HL-60/S4 treated with phorbol 12-myristate 13-acetate at 8.2 ng/mL for 4 days and 3 days (cell line): ENCODE results near the gene MEIOB.

ENCODE experiments used
- in situ Hi-C: fragments of 300-500 bp; cut with MboI; formaldehyde crosslinking; loops from 2 replicates; pipeline ENCODE4 v1.15.0; 2022; ENCODE audit warnings: low sequenced_read_pairs

Gene MEIOB

GRCh38 chr16:1832838-1833454, 39.0 kb downstream of the MEIOB start:
- in situ Hi-C loops: no loop called here

GRCh38 chr16:1831186-1832075, 40.5 kb downstream of the MEIOB start:
- in situ Hi-C loops: no loop called here

DNA sequence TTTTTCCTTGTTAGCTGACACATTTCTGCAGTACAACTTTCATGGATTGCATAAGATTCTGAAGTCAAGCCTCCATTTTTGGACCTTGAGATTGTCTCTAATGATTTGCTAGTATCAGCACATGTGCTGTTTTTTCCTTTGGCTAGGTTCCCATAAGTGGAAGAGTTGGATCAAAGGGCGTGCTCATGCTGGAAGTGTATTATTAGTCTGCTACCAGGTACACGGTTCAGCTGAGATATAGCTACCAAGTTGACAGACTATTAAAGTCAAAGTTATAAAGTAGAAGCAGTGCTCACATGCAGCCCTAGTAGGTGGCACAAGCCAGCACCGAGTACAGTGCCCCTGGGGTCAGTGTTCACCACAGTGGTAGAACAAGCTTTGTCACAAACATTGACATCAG, 41.8 kb downstream of the MEIOB start:
- in situ Hi-C loops: no loop called here

DNA sequence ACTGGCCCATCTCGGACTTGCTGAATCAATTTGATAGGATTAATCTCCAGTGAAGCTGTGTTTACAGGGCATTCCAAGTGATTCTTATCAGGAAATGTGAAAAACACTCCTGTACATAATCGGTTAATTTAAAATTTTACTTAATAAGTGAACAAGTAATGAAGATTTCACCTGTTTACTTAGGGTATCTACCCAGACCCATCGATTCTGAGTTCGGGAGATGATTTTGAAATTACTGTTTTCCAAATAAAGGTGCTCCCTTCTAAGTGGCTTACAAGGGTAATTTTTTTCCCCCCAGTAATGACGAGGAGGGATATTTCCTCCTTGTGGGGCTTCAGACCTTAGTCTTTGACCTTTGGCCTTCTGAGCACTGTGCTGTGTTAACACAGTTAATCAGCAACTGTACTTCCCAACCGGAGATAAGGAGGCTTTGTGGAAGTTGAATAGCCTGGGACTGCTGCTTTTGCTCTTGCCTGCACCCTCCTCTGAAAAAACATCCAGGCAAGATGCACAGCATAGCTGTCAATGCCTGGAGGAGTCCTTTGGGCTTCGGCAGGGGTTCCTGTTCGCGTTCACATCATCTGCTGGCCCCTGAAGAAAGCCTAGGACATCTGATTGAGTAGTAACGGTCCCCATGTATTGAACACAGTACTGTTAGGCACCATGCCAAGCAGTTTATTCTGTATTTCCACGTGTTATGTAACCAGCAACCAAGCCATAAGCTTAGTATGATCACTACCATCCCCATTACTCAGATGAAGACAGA, 43.1 kb downstream of the MEIOB start:
- in situ Hi-C loops: no loop called here

DNA sequence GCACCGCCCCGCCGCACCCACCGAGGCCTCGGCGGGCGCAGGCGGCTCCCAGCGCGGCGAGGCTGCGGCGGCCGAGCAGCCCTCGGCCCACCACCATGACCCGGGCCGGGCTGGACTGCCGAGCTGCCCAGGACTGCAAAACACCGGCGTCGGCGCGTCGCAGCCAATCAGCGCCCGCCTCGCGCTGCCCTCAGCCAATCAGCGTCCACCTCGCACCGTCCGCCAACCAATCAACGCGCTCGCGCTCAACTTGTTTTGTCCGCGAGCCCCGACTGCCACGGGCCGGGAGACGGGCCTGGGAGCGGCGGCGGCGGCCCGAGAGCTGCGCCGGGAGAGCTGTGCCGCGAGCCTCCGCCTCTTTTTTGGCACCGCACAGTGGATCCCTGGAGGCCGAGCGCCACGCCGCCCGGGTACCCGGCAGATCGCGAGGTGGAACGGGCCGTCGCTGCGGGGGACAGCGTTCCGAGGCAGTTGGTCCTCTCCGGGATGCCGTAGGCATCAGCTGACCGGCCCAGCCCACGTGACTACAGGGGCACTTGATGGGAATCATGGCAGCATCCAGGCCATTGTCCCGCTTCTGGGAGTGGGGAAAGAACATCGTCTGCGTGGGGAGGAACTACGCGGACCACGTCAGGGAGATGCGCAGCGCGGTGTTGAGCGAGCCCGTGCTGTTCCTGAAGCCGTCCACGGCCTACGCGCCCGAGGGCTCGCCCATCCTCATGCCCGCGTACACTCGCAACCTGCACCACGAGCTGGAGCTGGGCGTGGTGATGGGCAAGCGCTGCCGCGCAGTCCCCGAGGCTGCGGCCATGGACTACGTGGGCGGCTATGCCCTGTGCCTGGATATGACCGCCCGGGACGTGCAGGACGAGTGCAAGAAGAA, 45.0 kb downstream of the MEIOB start, which contains the start of the genes FAHD1 and HAGH:
Gene FAHD1, plus strand, starts transcription at position 516 of the 883 bp plus-strand sequence. Its CDS starts 33 bp downstream, at position 549.
Gene HAGH, minus strand, starts transcription at position 135 of the 883 bp plus-strand sequence. Its CDS starts 38 bp downstream, at position 97.
- in situ Hi-C loops: no loop called here

DNA sequence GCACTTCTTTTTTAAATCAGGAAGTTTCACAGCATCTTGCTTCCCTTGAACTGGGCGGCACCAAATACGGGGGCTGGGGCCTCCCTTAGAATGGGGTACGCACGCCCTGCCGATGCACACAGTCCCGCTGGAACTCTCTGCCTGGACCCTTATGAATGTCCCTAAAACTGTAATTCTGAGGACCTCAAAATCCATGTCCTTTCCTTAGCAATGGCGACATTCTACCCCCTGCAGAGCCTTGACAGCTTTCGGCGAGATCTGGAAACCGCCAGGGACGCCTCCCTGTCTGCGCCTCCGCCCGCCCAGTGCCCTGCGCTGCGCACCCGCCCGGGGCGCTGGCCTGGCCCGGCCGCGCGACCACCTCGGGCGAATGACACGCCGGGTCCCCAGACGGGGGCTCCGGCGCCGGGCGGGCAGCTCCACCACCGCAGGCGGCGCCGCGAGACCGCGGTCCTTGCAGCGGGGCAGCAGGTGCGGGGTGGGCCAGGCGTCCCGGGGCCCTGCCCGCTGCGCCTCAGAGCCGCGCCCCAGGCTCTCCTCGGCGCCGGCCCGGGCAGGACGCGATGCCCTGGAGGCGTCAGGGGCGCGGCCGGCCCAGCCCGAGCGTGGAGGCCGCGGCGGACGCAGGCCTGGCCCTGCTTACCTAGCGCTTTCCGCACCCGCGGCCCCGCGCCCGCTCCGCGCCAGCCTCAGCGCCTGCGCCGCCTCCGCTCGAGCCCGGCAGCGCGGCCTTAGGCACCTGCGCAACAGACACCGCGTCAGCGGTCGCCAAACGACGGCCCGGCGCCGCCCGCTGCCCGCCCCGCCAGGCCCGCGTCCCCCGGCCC, 45.9 kb downstream of the MEIOB start:
- in situ Hi-C loops: no loop called here

DNA sequence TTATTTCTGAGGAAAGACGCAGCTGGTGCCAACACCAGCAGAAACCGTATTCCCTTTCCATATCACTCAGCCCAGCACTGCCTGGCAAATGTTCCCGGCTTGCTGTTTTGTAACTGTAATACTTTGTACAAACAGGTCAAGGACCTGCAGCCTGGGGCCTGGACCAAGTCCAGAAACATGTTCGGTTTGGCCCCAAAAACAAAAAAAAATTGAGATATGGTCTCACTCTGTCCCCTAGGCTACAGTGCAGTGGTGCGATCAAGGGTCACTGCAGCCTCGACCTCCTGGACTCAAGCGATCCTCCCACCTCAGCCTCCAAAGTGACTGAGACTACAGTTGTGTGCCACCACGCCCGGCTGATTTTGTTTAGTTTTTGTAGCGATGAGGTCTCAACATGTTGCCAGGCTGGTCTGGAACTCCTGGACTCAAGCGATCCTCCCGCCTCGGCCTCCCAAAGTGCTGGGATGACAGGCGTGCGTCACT, 46.5 kb downstream of the MEIOB start:
- in situ Hi-C loops: no loop called here

DNA sequence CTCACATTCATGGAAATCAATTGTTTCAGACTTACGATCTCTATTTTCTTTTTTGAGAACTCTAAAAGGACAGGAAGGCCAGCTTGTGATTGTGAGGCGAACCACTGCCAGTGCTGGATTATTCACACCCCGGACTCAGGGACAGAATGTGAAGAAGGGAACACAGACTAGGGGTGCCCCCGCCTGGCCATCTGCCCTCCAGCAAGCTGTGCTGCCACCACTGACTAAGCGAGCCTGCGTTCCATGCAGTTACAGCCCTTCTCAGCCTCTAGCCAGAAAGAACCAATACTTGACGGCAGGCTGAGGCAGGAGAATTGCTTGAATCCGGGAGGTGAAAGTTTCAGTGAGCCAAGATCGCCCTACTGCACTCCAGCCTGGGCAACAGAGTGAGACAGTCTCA, 48.1 kb downstream of the MEIOB start:
- in situ Hi-C loops: no loop called here

- in situ Hi-C loops: no loop called here
These were observed 49.2 kb downstream of the MEIOB start for GRCh38 chr16:1822801-1823200.

DNA sequence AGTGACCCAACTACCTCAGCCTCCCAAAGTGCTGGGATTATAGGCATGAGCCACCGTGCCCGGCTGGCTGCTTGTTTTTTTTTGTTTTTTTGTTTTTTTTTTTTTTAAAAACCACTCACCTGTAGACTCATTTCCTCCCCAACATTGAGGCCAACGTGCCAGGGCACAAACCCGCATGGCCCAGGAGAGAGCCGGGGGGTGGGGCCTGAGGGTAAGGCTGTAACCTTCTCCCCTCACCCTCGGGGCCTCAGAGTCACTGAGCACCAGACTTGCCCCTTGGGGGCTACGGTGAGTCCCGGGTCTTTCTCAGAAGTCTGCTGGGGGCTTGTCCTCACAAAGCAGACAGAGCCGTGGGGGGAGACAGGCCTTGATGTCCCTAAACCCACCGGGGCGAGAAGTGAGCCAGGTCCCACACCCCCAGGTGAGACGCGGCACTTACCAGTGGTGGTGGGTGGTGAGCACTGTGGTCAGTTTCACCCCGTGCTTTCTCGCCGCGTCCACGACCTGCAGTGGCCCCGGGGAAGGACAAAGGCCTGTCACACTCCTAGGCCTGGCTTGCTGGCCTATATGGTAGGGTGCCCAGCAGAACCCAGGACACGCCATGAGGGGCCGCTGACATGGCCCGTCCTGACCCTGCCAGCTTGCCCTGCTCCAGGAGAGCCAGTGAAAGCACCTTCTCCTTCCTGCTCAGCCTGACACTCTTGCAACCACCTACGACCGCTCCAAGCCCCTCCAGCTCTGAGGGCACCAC, 49.9 kb downstream of the MEIOB start:
- in situ Hi-C loops: no loop called here

DNA sequence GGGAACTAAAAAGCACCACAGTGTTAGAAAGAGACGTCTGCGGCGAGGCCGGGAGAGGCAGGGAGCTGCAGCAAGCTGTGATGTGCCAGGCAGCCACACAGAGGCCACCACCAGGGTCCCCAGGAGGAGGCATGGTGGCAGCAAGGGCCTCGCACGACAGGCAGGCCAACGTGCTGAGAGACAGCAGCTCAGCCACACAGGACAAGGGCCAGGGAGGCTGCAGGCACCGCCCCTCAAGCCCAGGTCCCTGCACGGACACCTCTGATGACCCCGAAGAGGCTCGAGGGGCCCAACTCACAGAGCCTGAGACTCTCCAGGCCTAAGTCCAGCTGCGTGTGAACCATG, 51.0 kb downstream of the MEIOB start:
- in situ Hi-C loops: no loop called here

DNA sequence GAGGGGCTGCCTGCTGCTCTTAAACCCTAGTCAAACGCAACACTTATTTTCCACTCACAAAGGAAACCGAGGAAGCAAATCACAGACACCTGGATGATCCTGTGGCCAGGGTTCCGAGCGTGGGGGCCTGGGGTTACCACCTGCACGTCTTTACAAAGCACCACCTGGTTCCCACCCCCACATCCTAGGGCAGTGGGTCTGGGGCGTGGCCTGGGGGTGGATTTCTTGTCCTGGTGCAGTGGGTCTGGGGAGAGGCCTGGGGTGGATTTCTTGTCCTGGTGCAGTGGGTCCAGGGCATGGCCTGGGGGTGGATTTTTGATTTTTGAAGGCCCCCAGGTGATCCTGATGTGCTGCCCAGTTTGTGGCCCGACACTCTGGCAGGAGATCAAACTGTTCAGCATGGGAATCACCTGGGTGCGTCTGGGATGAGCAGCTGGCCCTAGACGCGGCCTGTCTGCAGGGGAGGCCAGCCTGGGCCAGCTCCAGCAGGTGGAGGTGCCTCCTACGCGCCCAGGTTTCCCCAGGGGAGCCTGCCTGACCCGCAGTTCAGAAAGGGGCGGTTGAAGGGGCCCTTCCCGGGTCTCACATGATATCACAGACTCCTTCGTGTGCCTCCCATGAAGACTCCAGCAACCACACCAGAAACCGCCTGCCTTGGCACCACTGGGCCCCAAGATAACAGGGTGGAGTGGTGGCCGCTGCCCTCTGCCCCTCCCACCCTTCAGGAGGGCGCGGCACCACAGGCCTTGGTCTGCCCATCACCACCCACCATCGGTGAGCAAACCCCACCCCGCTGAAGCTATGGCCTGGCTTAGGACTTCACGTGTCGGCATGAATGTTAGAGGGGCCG, 51.6 kb downstream of the MEIOB start:
- in situ Hi-C loops: no loop called here

- in situ Hi-C loops: no loop called here
These were observed 52.4 kb downstream of the MEIOB start for GRCh38 chr16:1819611-1820010.

GRCh38 chr16:1818873-1819525, 53.0 kb downstream of the MEIOB start:
- in situ Hi-C loops: no loop called here

- in situ Hi-C loops: no loop called here
These were observed 53.6 kb downstream of the MEIOB start for GRCh38 chr16:1818204-1818872.

- in situ Hi-C loops: no loop called here
These were observed 54.2 kb downstream of the MEIOB start for GRCh38 chr16:1817716-1818115.

DNA sequence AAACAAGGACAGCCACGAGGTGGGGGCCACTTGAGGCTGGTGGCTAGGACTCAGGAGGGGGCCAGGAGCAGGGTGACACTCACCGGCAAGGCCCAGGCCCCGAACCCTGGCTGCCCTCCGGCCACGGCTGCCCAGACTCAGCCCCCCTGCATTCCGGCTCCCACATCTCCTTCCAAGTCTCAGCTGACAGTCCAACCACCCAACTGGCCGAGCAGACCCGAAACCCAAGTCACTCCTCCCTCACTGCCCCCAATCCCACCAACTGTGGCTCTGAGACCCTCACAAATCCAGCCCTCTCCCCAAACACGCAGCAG, 54.7 kb downstream of the MEIOB start:
- in situ Hi-C loops: no loop called here
